ENCODE data around the gene CDCP1.

DNA sequence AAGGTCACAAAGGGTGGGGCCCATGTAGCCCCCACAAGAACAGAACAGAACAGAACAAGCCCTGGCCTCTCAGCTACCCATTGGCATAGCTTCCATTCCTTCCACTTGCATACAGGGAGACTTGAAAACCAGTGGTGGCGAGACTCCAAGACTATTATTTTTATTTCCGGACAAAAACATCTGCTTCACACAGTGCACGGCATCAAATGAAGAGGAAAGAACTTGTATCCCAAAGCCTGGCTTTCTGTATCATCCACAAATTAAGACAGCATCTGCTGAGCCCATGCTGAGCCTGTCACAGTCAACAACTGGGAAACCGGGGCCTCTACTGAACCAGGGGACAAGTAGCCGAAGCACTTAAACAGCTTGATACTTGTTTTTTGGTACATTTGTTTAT, 64.0 kb downstream of the CDCP1 start:
- TF ChIP-seq, protein P1, sequence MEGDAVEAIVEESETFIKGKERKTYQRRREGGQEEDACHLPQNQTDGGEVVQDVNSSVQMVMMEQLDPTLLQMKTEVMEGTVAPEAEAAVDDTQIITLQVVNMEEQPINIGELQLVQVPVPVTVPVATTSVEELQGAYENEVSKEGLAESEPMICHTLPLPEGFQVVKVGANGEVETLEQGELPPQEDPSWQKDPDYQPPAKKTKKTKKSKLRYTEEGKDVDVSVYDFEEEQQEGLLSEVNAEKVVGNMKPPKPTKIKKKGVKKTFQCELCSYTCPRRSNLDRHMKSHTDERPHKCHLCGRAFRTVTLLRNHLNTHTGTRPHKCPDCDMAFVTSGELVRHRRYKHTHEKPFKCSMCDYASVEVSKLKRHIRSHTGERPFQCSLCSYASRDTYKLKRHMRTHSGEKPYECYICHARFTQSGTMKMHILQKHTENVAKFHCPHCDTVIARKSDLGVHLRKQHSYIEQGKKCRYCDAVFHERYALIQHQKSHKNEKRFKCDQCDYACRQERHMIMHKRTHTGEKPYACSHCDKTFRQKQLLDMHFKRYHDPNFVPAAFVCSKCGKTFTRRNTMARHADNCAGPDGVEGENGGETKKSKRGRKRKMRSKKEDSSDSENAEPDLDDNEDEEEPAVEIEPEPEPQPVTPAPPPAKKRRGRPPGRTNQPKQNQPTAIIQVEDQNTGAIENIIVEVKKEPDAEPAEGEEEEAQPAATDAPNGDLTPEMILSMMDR (IDR thresholded peaks at IDR 0.05): no peak
- no peak for TF ChIP-seq POLR2A (IDR thresholded peaks at IDR 0.05)

Data from right lobe of liver (tissue), 4 donors.